Testis (tissue), 3 donors: ENCODE data around the gene KRT36. TPM values are rescaled to one million over a fixed set of nuclear protein-coding genes. Genes with fewer than 3 reads are reported as not detected.

Source experiments
- DNase-seq: peaks from one replicate; pipeline ENCODE4 v3.0.0-alpha.2; 2019
- H3K27ac ChIP-seq, 2 donors: fragments of 200-600 bp; sonication (generic); one replicate each; pipeline ENCODE4 v1.5.1; 2019
- H3K27me3 ChIP-seq: fragments of 200-600 bp; sonication (generic); one replicate; pipeline ENCODE4 v1.5.1; 2019
- H3K36me3 ChIP-seq: fragments of 200-600 bp; sonication (generic); one replicate; pipeline ENCODE4 v1.5.1; 2017; ENCODE audit warnings: low read depth; ENCODE audit errors: missing control alignments
- H3K4me1 ChIP-seq: fragments of 200-600 bp; sonication (generic); one replicate; pipeline ENCODE4 v1.5.1; 2019
- H3K4me3 ChIP-seq, 2 donors: fragments of 200-600 bp; sonication (generic); one replicate each; pipeline ENCODE4 v1.5.1; 2017 to 2019
- H3K9me3 ChIP-seq: fragments of 200-600 bp; sonication (generic); one replicate; pipeline ENCODE4 v1.5.1; 2017
- CTCF ChIP-seq, 3 experiments: fragments of 450-650 bp in 2 of 3; fragments of 200-600 bp in 1 of 3; sonication (generic) in 1 of 3; IDR thresholded peaks; one replicate each; pipeline ENCODE4 v1.5.1; 2016 to 2019; ENCODE audit warnings: antibody characterized with exemption in 3 of 3, mild to moderate bottlenecking in 2 of 3, moderate library complexity in 1 of 3
- POLR2A ChIP-seq: fragments of 450-650 bp; IDR thresholded peaks from one replicate; pipeline ENCODE4 v1.6.1; 2017; ENCODE audit warnings: antibody characterized with exemption, mild to moderate bottlenecking, moderate library complexity
- WGBS, 2 donors: methylation state at CpG; one replicate each; pipeline ENCODE4 v1.1.5; 2018; 5-methylcytosine and 5-hydroxymethylcytosine counted together
- intact Hi-C: fragments of 100-400 bp; cut with DNase I; formaldehyde crosslinking; loops from one replicate; pipeline ENCODE4 v1.15.1; 2023; ENCODE audit warnings: low total_unique reads
- polyA plus RNA-seq: library from polyadenylated mRNA; stranded (reverse); fragments of 350-450 nt; fragmentation: Illumina TruSeq; extraction: RNeasy Lipid Tissue Mini Kit (QIAGEN cat#74804); gene quantifications from one replicate; pipeline ENCODE4 v1.2.3, GENCODE V29; 2014; ENCODE audit warnings: low read depth, low replicate concordance; ENCODE audit not compliant: insufficient read depth
- total RNA-seq, 2 donors: library from RNA; depleted of rRNA; stranded (reverse); fragments of >200 nt; gene quantifications; one replicate each; pipeline ENCODE4 v1.2.3, GENCODE V29; 2016

Gene KRT36
- total and polyA plus RNA-seq, 3 donors from 2014 or later, result 0.24 to 0.43 (median 0.24) TPM

- H3K27me3 ChIP-seq, result no peaks in the 10 kb centered on the region
- DNase-seq, result no peak
These were observed 39.2 kb upstream of the KRT36 start for GRCh38 chr17:41528959-41529353.

GRCh38 chr17:41527063-41528023, 37.6 kb upstream of the KRT36 start:
- H3K4me1 ChIP-seq, result peaks cover 18% of the 10 kb centered on the region
- no peak for DNase-seq
- 18 to 25% methylated on average over 58 to 62 of the region's 62 CpGs for whole genome bisulfite sequencing, 2 donors
- H3K4me3 ChIP-seq, result peak overlapping the region; percentile 42 to 47
- H3K36me3 ChIP-seq, result no peaks in the 10 kb centered on the region
- H3K9me3 ChIP-seq, result no peaks in the 10 kb centered on the region
- no peak for TF ChIP-seq CTCF (IDR thresholded peaks at IDR 0.05)
- TF ChIP-seq POLR2A, result no peak
- peak overlapping the region in 1 of 2 donors; percentile 15 for H3K27ac ChIP-seq
- intact Hi-C loops, result no loop called here
- H3K27me3 ChIP-seq, result no peaks in the 10 kb centered on the region

More at GRCh38 chr17:41528959-41529353, 39.2 kb upstream of the KRT36 start:
- TF ChIP-seq POLR2A (no peak), CTCF (IDR thresholded peaks at IDR 0.05) (no peak)
- Histone ChIP-seq H3K9me3 (no peaks in the 10 kb centered on the region), H3K4me3 (no peak overlapping the region), H3K36me3 (no peaks in the 10 kb centered on the region), H3K4me1 (peaks cover 12% of the 10 kb centered on the region), H3K27ac (no peak overlapping the region)
- intact Hi-C loops, result no loop called here
- WGBS, 2 donors, result 70 to 79% methylated on average over 9 to 10 of the region's 10 CpGs

GRCh38 chr17:41524261-41524660, 34.6 kb upstream of the KRT36 start:
- Histone ChIP-seq H3K4me3 (no peak overlapping the region), H3K36me3 (no peaks in the 10 kb centered on the region), H3K27me3 (no peaks in the 10 kb centered on the region), H3K9me3 (no peaks in the 10 kb centered on the region), H3K4me1 (peaks cover 11% of the 10 kb centered on the region), H3K27ac (no peak overlapping the region)
- intact Hi-C loops, result no loop called here
- DNase-seq, result no peak
- 82 to 93% methylated on average over 8 to 11 of the region's 11 CpGs for WGBS, 2 donors
- TF ChIP-seq CTCF (IDR thresholded peaks at IDR 0.05) (no peak), POLR2A (no peak)

- no peaks in the 10 kb centered on the region for H3K27me3 ChIP-seq
- no peak for TF ChIP-seq POLR2A
- TF ChIP-seq CTCF (IDR thresholded peaks at IDR 0.05), result no peak
- intact Hi-C loops, result no loop called here
- no peak overlapping the region for H3K4me3 ChIP-seq
- H3K36me3 ChIP-seq, result no peaks in the 10 kb centered on the region
- WGBS, 2 donors, result 75 to 85% methylated on average over 5 to 19 of the region's 19 CpGs
- no peak overlapping the region for H3K27ac ChIP-seq
- no peaks in the 10 kb centered on the region for H3K9me3 ChIP-seq
- DNase-seq, result no peak
- peaks cover 11% of the 10 kb centered on the region for H3K4me1 ChIP-seq
These were observed 34.1 kb upstream of the KRT36 start for GRCh38 chr17:41523787-41524186.
